NOMO-1 (cell line): Measurements from ENCODE around the gene USP17L22.
"Not testable (repeated sequence)": the region's sequence is repeated elsewhere in the genome, so short reads cannot be mapped to it uniquely, and the experiment has no call there.

Source experiments
- DNase-seq, 2 experiments: peaks; one replicate each; lab custom pipeline; 2025; ENCODE audit not compliant: unreplicated experiment in 2 of 2; lab: John Stamatoyannopoulos, UW

The USP17L22 gene

GRCh38 chr4:9267319-9267718 lies at the start of gene USP17L22:
Gene USP17L22 (plus strand): TSS chr4:9267619. CDS start chr4:9267619, 0 bp downstream.
- DNase-seq, result not testable (repeated sequence)

GRCh38 chr4:9219852-9220251 lies 47.6 kb upstream of the USP17L22 start, which contains the start of gene USP17L12:
Gene USP17L12 (plus strand): TSS chr4:9220152. CDS start chr4:9220152, 0 bp downstream.
- not testable (repeated sequence) for DNase-seq

GRCh38 chr4:9224596-9224995 lies 42.8 kb upstream of the USP17L22 start, which contains the start of gene USP17L13:
Gene USP17L13 (plus strand): TSS chr4:9224896. CDS start chr4:9224896, 0 bp downstream.
- not testable (repeated sequence) for DNase-seq

GRCh38 chr4:9230249-9230648 lies 37.2 kb upstream of the USP17L22 start:
- DNase-seq, result not testable (repeated sequence)

- DNase-seq, result not testable (repeated sequence)
These were observed 33.3 kb upstream of the USP17L22 start, which contains the start of gene USP17L15 for GRCh38 chr4:9234085-9234484. Gene USP17L15 (plus strand): TSS chr4:9234385. CDS start chr4:9234385, 0 bp downstream.

- not testable (repeated sequence) for DNase-seq
These were observed 29.0 kb upstream of the USP17L22 start for GRCh38 chr4:9238461-9238860.

GRCh38 chr4:9243579-9243978 lies 23.8 kb upstream of the USP17L22 start, which contains the start of gene USP17L17:
Gene USP17L17 (plus strand): TSS chr4:9243879. CDS start chr4:9243879, 0 bp downstream.
- not testable (repeated sequence) for DNase-seq

GRCh38 chr4:9247953-9248680 lies 19.3 kb upstream of the USP17L22 start, which contains the start of gene USP17L18:
Gene USP17L18 (plus strand): TSS chr4:9248630. CDS start chr4:9248630, 0 bp downstream.
- not testable (repeated sequence) for DNase-seq

- DNase-seq, result not testable (repeated sequence)
These were observed 14.3 kb upstream of the USP17L22 start, which contains the start of gene USP17L19 for GRCh38 chr4:9253078-9253477. Gene USP17L19 (plus strand): TSS chr4:9253378. CDS start chr4:9253378, 0 bp downstream.

GRCh38 chr4:9257824-9258223 lies 9.6 kb upstream of the USP17L22 start, which contains the start of gene USP17L20:
Gene USP17L20 (plus strand): TSS chr4:9258124. CDS start chr4:9258124, 0 bp downstream.
- DNase-seq, result not testable (repeated sequence)

- DNase-seq, result not testable (repeated sequence)
These were observed 4.8 kb upstream of the USP17L22 start, which contains the start of gene USP17L21 for GRCh38 chr4:9262572-9262971. Gene USP17L21 (plus strand): TSS chr4:9262872. CDS start chr4:9262872, 0 bp downstream.

- DNase-seq, result not testable (repeated sequence)
These were observed 4.3 kb downstream of the USP17L22 start for GRCh38 chr4:9271719-9272118.
